B cell (primary cell): ENCODE data around the gene GSTM5. TPM values are rescaled to one million over a fixed set of nuclear protein-coding genes. Genes with fewer than 3 reads are reported as not detected.

Experiments used
- ATAC-seq: fragments of 200-7000 bp; cut with Tn5 transposase; one replicate; pipeline ENCODE4 v1.10.0; 2021; ENCODE audit warnings: low read depth, mild to moderate bottlenecking, moderate number of reproducible peaks, moderate library complexity
- CTCF ChIA-PET: fragments of 350-600 bp; sonication (Branson Sonifier 250); formaldehyde crosslinking; loops from one replicate; lab custom pipeline; 2021; ENCODE audit warnings: antibody characterized with exemption, inconsistent platforms; lab: Charles Lee
- POLR2A ChIA-PET: fragments of 350-600 bp; sonication (Branson Sonifier 250); formaldehyde crosslinking; loops from one replicate; lab custom pipeline; 2021; ENCODE audit warnings: antibody characterized with exemption; lab: Charles Lee
- DNase-seq: peaks from one replicate; pipeline ENCODE4 v3.0.0; 2013
- H2AFZ ChIP-seq: 2 replicates; pipeline ENCODE4 v1.6.1; 2012; ENCODE audit warnings: mild to moderate bottlenecking, low read depth, low read length; ENCODE audit not compliant: insufficient read depth, poor library complexity, severe bottlenecking
- H3K27ac ChIP-seq, 2 donors: 1 replicate in 1 of 2; 2 replicates in 1 of 2; pipeline ENCODE4 v1.5.1; 2012 to 2013; ENCODE audit warnings: low read length in 2 of 2, mild to moderate bottlenecking in 2 of 2, moderate library complexity in 1 of 2
- H3K27me3 ChIP-seq, 4 experiments: fragments of 200-600 bp in 1 of 4; sonication (generic) in 1 of 4; replicated peaks in 1 of 4; 1 replicate in 2 of 4; 2 replicates in 2 of 4; pipeline versions ENCODE4 v1.6.1 to v1.7.0; 2013 to 2016; ENCODE audit warnings: low read length in 3 of 4, mild to moderate bottlenecking in 2 of 4, mixed read lengths in 1 of 4, moderate library complexity in 1 of 4; ENCODE audit not compliant: insufficient read depth in 4 of 4, control insufficient read depth in 3 of 4; ENCODE audit errors: control extremely low read depth in 1 of 4
- H3K36me3 ChIP-seq, 2 experiments: replicated peaks in 1 of 2; 1 replicate in 1 of 2; 2 replicates in 1 of 2; pipeline versions ENCODE4 v1.6.1 to v1.7.1; 2013; ENCODE audit warnings: low read length in 1 of 2; ENCODE audit not compliant: insufficient read depth in 2 of 2, control insufficient read depth in 1 of 2; ENCODE audit errors: control extremely low read depth in 1 of 2, extremely low read depth in 1 of 2
- H3K4me1 ChIP-seq, 2 donors: fragments of 200-600 bp in 1 of 2; sonication (generic) in 1 of 2; 1 replicate in 1 of 2; 2 replicates in 1 of 2; pipeline versions ENCODE4 v1.5.1 to v1.6.1; 2013 to 2017; ENCODE audit warnings: low read length in 2 of 2; ENCODE audit not compliant: control insufficient read depth in 2 of 2, insufficient read depth in 2 of 2
- H3K4me2 ChIP-seq: replicated peaks from 2 replicates; pipeline ENCODE3; 2012; ENCODE audit warnings: mild to moderate bottlenecking, low read depth, low read length; ENCODE audit not compliant: poor library complexity, severe bottlenecking
- H3K4me3 ChIP-seq, 5 experiments: fragments of 200-600 bp in 1 of 5; sonication (generic) in 1 of 5; 1 replicate in 3 of 5; 2 replicates in 2 of 5; pipeline versions ENCODE4 v1.5.1 to v1.7.0; 2011 to 2016; ENCODE audit warnings: low read length in 4 of 5, mild to moderate bottlenecking in 4 of 5, low read depth in 2 of 5, control low read depth in 1 of 5, moderate library complexity in 1 of 5; ENCODE audit not compliant: insufficient read depth in 1 of 5; ENCODE audit errors: control extremely low read depth in 1 of 5, extremely low read depth in 1 of 5
- H3K79me2 ChIP-seq: fragments of 200-600 bp; sonication (generic); one replicate; pipeline ENCODE4 v1.6.0; 2016; ENCODE audit warnings: low read length; ENCODE audit not compliant: control insufficient read depth, insufficient read depth
- H3K9ac ChIP-seq: fragments of 200-600 bp; sonication (generic); 2 replicates; pipeline ENCODE4 v1.6.1; 2017; ENCODE audit warnings: mild to moderate bottlenecking, low read length, moderate library complexity
- H3K9me3 ChIP-seq, 3 donors: one replicate each; pipeline versions ENCODE4 v1.6.1 to v1.7.1; 2013; ENCODE audit warnings: low read length in 2 of 3; ENCODE audit not compliant: control insufficient read depth in 2 of 3, insufficient read depth in 1 of 3; ENCODE audit errors: control extremely low read depth in 1 of 3
- H4K20me1 ChIP-seq: 2 replicates; pipeline ENCODE4 v1.6.0; 2012; ENCODE audit warnings: mild to moderate bottlenecking, low read length; ENCODE audit not compliant: insufficient read depth, control insufficient read depth, poor library complexity, severe bottlenecking
- H3K27ac Mint-ChIP-seq: one replicate; pipeline ENCODE4 v1.8.0; 2021; ENCODE audit warnings: mixed read lengths
- H3K27me3 Mint-ChIP-seq: one replicate; pipeline ENCODE4 v1.8.0; 2021; ENCODE audit warnings: mixed read lengths
- H3K4me1 Mint-ChIP-seq: one replicate; pipeline ENCODE4 v1.8.0; 2021; ENCODE audit warnings: mixed read lengths
- H3K4me3 Mint-ChIP-seq: one replicate; pipeline ENCODE4 v1.8.0; 2021; ENCODE audit warnings: mixed read lengths
- H3K9me3 Mint-ChIP-seq: one replicate; pipeline ENCODE4 v1.8.0; 2022; ENCODE audit warnings: mixed read lengths; ENCODE audit not compliant: insufficient read depth
- EZH2 ChIP-seq: IDR thresholded peaks from 2 replicates; pipeline ENCODE4 v1.6.1; 2012; ENCODE audit warnings: borderline replicate concordance, low read depth, mild to moderate bottlenecking, moderate library complexity, low read length; ENCODE audit not compliant: insufficient read depth, poor library complexity, severe bottlenecking
- WGBS: methylation state at CpG from one replicate; pipeline ENCODE4 v1.1.5; 2013; ENCODE audit warnings: missing lambda C conversion rate; ENCODE audit not compliant: insufficient coverage; 5-methylcytosine and 5-hydroxymethylcytosine counted together
- intact Hi-C: fragments of 100-400 bp; cut with micrococcal nuclease; formaldehyde crosslinking; loops from one replicate; pipeline ENCODE4 v1.10.0; 2022
- polyA plus RNA-seq: library from polyadenylated mRNA; depleted of rRNA; stranded (reverse); fragments of >200 nt; gene quantifications from 2 replicates; pipeline ENCODE4 v1.2.3, GENCODE V29; 2012
- total RNA-seq, 2 donors: library from RNA; stranded (reverse); fragments of 120-200 nt in 1 of 2; gene quantifications; 1 replicate in 1 of 2; 2 replicates in 1 of 2; pipeline versions ENCODE4 v1.2.3 to v1.2.4, GENCODE V29; 2013 to 2022
- TF ChIP-seq, protein P1 (sequence below): fragments of 200-600 bp; IDR thresholded peaks from one replicate; pipeline ENCODE4 v1.8.0; 2022; ENCODE audit warnings: antibody characterized with exemption, mild to moderate bottlenecking

GSTM5 gene
- total and polyA plus RNA-seq, 2 donors (not counting 1 experiment from before 2014, with no cell fraction given), result 0.07 TPM; not detected in 1

DNA sequence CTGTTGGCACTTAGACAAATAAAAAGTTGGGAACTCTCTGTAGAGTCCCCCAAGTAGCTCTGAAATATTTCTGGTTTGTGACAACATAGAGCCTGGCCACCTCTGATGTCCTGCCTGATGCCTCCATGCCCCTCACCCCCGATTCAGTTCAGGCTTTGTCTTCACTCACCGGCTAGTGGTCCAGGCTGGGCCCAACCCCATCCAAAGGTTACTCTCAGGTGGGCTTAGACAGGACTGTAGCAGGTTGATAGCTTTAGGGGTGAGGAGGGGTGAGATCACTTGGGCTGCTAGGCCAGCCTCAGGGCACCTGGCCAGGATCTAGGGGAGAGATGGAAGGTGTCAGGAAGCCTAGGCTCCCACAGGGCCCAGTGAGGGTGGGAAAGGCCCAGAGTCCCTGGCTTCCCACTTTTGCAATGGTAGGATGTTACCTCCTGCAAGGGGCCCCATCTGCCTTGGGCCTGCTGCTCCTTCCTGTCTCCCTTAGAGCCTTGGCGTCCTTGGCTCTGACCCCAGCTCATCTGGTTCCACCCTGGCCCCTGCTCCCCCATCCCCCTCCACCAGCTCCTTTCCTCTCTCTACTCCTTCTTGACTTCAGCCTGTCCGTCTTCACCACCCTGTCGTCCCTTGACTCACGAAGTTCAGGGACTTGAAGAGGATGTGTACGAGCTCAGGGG lies 44.9 kb downstream of the GSTM5 start:
- no peaks in the 10 kb centered on the region for H4K20me1 ChIP-seq
- Mint-ChIP-seq H3K4me1 (no peaks in the 10 kb centered on the region), H3K27me3 (peaks cover 8% of the 10 kb centered on the region), H3K27ac (no peak overlapping the region), H3K9me3 (no peaks in the 10 kb centered on the region), H3K4me3 (no peak overlapping the region)
- H3K36me3 ChIP-seq, result no peaks in the 10 kb centered on the region
- no peak for DNase-seq
- H3K9ac ChIP-seq, result no peak overlapping the region
- CTCF ChIA-PET, result interaction anchor here (0.7 to 1.3 kb wide), 2 partner anchors 17 to 217 kb away, joined by 3 to 5 read pairs; no protein-coding TSS in a partner anchor
- H2AFZ ChIP-seq, result no peak overlapping the region
- H3K4me2 ChIP-seq, result no peak overlapping the region
- WGBS, result 92% methylated on average over 7 of the region's 7 CpGs
- H3K4me3 ChIP-seq, result no peak overlapping the region
- H3K4me1 ChIP-seq, result no peaks in the 10 kb centered on the region
- intact Hi-C loops, result no loop called here
- TF ChIP-seq, protein P1, sequence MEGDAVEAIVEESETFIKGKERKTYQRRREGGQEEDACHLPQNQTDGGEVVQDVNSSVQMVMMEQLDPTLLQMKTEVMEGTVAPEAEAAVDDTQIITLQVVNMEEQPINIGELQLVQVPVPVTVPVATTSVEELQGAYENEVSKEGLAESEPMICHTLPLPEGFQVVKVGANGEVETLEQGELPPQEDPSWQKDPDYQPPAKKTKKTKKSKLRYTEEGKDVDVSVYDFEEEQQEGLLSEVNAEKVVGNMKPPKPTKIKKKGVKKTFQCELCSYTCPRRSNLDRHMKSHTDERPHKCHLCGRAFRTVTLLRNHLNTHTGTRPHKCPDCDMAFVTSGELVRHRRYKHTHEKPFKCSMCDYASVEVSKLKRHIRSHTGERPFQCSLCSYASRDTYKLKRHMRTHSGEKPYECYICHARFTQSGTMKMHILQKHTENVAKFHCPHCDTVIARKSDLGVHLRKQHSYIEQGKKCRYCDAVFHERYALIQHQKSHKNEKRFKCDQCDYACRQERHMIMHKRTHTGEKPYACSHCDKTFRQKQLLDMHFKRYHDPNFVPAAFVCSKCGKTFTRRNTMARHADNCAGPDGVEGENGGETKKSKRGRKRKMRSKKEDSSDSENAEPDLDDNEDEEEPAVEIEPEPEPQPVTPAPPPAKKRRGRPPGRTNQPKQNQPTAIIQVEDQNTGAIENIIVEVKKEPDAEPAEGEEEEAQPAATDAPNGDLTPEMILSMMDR, result no peak
- no peak for TF ChIP-seq EZH2
- POLR2A ChIA-PET, result no interaction called here
- no peak for ATAC-seq
- H3K27me3 ChIP-seq, result no peaks in the 10 kb centered on the region
- H3K79me2 ChIP-seq, result no peaks in the 10 kb centered on the region
- no peaks in the 10 kb centered on the region for H3K9me3 ChIP-seq
- H3K27ac ChIP-seq, result no peak overlapping the region
